ENCODE measurements around the gene ADH7. TPM values are rescaled to one million over a fixed set of nuclear protein-coding genes. Genes with fewer than 3 reads are reported as not detected.
A peak's percentile ranks its signal among the peaks of the same experiment; 100 is the strongest.

ADH7 gene
- total RNA-seq, 1 donor from 2014 or later: not detected

DNA sequence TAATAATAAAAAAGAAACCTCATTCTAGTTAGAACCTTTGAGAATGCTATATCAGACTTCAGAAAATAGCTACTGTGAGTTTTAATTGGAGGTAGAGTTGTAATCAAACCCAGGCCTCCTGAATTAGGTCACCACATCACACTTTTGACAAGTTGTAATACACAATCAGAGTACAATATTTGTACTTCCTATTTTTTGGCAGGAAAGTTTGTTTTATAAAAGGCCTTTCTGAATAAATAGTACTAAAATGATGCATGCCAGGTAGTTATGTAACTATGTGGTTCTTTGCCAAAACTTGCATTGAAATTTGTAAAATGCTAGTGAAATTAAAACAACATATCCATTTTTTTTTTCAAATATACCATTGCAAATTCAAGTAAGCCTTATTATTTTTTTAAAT, 26.8 kb downstream of the ADH7 start:
- DNase-seq (ENCODE audit: low read depth): no peak

DNA sequence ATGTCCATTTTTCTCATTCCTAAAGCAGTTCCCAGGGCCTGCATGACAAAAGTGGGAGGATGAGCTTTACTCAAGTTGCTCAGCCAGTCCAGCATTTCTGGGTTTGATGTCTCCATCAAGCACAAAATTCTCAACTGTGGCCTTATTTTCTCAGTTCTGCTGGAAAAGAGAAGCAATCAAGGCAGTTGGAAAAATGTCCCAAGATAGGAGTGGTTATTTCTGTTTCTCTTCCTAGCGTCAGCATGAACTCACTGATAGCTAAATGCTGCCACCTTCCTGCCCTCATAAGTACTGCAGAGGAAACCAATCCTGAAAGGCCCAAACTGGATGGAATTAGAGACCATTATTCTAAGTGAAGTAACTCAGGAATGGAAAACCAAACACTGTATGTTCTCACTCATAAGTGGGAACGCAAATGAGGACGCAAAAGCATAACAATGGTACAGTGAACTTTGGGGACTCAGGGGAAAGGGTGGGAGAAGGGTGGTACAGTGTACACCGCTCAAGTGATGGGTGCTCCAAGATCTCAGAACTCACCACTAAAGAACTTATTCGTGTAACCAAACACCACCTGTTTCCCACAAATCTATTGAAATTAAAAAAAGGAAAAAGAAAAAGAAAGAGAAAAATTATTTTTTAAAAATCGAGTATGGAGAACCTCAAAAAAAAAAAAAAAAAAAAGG, 29.6 kb downstream of the ADH7 start:
- DNase-seq (ENCODE audit: low read depth): peak; percentile 29
- H3K27me3 ChIP-seq (ENCODE audit: control insufficient read depth, insufficient read depth, low read length): no peaks in the 10 kb centered on the region
- no peaks in the 10 kb centered on the region for H3K36me3 ChIP-seq (ENCODE audit: control insufficient read depth, insufficient read depth, low read length)
- TF ChIP-seq CTCF (IDR thresholded peaks at IDR 0.05; ENCODE audit: insufficient read depth, low read length, poor library complexity, severe bottlenecking): peak; percentile 91
- H3K4me3 ChIP-seq (ENCODE audit: low read depth, low read length): no peak overlapping the region

More for the DNA sequence above, 26.8 kb downstream of the ADH7 start:
- H3K27me3 ChIP-seq (ENCODE audit: control insufficient read depth, insufficient read depth, low read length): no peaks in the 10 kb centered on the region
- no peak overlapping the region for H3K4me3 ChIP-seq (ENCODE audit: low read depth, low read length)
- no peak for TF ChIP-seq CTCF (IDR thresholded peaks at IDR 0.05; ENCODE audit: insufficient read depth, low read length, poor library complexity, severe bottlenecking)
- H3K36me3 ChIP-seq (ENCODE audit: control insufficient read depth, insufficient read depth, low read length): no peaks in the 10 kb centered on the region

- Histone ChIP-seq H3K27me3 (ENCODE audit: control insufficient read depth, insufficient read depth, low read length) (no peaks in the 10 kb centered on the region), H3K4me3 (ENCODE audit: low read depth, low read length) (no peak overlapping the region), H3K36me3 (ENCODE audit: control insufficient read depth, insufficient read depth, low read length) (no peaks in the 10 kb centered on the region)
- TF ChIP-seq CTCF (IDR thresholded peaks at IDR 0.05; ENCODE audit: insufficient read depth, low read length, poor library complexity, severe bottlenecking): no peak
- peak; percentile 77 for DNase-seq (ENCODE audit: low read depth)
Measured at GRCh38 chr4:99404595-99405287, 30.4 kb downstream of the ADH7 start.

DNA sequence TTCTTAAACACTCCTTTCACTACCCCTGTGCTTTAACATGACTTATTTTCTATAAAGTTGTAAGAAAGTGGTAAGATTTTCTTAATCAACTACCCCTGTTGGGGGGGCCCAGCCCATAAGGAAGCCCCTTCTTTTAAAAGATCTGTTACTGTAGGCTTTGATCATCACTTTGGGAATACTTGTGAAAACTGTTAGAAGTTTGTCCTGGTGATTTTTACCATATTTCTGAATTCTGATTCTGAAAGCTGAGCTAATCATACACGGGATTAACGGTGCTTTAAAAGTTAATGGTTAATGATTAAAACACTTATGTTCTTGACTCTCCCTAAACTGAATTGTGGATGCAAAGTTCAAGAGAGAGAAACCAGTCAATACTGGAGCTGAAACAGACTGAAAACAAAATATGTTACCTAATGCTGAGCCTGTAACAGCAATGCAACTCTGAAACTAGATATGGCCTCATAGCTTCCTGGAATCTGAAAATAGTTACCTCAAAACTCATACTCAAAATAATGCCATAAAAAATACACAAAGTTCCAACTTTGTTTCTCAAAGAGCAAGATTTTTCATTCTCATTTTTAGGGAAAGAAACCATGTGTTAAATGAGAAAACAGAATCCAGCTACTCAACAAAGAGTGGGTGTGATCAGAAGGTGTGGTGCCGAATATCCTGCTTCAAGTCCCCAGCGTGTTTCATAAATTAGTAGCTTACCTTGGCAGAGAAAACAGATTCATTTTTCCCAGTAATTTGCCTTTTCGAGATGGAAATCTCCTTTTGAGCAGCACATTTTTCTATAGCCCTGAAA, 31.6 kb downstream of the ADH7 start:
- no peak for TF ChIP-seq CTCF (IDR thresholded peaks at IDR 0.05; ENCODE audit: insufficient read depth, low read length, poor library complexity, severe bottlenecking)
- DNase-seq (ENCODE audit: low read depth): no peak
- H3K36me3 ChIP-seq (ENCODE audit: control insufficient read depth, insufficient read depth, low read length): no peaks in the 10 kb centered on the region
- H3K27me3 ChIP-seq (ENCODE audit: control insufficient read depth, insufficient read depth, low read length): no peaks in the 10 kb centered on the region
- H3K4me3 ChIP-seq (ENCODE audit: low read depth, low read length): no peak overlapping the region

- Histone ChIP-seq H3K4me3 (ENCODE audit: low read depth, low read length) (no peak overlapping the region), H3K27me3 (ENCODE audit: control insufficient read depth, insufficient read depth, low read length) (no peaks in the 10 kb centered on the region), H3K36me3 (ENCODE audit: control insufficient read depth, insufficient read depth, low read length) (no peaks in the 10 kb centered on the region)
- TF ChIP-seq CTCF (IDR thresholded peaks at IDR 0.05; ENCODE audit: insufficient read depth, low read length, poor library complexity, severe bottlenecking): no peak
- DNase-seq (ENCODE audit: low read depth): no peak
Measured at GRCh38 chr4:99402765-99403164, 32.4 kb downstream of the ADH7 start.
